Measurements from ENCODE around the gene PABPN1L.

Gene PABPN1L, protein sequence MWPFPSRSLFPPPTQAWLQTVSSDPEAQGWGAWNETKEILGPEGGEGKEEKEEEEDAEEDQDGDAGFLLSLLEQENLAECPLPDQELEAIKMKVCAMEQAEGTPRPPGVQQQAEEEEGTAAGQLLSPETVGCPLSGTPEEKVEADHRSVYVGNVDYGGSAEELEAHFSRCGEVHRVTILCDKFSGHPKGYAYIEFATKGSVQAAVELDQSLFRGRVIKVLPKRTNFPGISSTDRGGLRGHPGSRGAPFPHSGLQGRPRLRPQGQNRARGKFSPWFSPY

GRCh38 chr16:88866151-88866920, at the start of gene PABPN1L:
Gene PABPN1L, minus strand, starts transcription at chr16:88866660. Its CDS starts 54 bp downstream, at chr16:88866606.
- DNase-seq, result no peak

DNA sequence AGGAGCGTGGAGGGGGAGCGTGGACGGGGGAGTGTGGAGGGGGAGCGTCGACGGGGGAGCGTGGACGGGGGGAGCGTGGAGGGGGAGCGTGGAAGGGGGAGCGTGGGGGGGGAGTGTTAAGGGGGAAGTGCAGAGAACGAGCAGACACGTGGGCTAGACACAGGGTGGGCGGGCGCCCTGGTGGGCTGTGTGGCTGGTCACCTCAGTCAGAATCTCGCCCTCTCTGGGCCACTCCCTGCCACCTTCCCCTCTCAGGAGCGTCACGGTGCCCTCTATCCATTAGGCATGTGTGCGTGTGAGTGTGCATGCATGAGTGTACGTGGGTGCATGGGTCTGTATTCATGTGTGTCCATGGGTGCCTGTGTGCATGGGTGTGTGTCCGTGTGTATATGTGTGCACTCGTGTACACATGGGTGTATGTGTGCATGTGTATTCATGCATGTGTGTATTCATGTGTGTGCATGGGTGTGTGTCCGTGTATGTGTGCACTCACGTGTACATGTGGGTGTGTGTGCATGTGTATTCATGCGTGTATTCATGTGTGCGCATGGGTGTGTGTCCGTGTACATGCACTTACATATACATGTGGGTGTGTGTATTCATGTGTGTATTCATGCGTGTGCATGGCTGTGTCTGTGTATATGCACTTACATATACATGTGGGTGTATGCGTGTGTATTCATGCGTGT, 49.3 kb upstream of the PABPN1L start:
- no peak for DNase-seq

DNA sequence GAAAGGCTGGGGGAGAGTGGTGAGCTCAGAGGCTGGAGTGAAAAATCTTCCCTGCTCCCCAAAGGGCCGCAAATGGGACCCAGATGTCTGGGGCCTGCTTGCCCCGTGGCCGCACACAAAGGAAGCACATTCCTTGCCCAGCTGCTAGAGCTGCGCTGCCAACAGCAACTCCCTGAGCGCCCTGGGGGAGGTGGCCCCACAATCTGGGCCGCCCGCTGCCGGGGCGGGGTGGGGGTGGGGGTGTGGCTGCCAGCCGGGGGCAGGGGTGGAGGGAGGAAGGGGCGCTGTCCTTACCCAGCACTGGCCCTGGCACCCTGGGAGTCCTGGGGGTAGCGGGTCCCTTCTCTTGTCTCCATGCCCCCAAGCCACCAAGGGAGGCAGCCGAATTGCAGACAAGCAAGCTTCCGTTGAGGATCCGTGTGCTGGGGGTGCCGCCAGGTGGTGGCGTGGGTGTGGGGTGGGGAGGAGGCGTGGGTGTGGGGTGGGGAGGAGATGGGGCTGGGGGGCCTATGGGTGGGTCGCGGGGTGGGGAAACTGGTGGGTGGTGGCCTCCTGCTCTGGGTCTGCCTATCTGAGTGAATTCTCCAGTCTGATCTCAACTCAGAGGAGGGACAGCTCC, 48.4 kb upstream of the PABPN1L start:
- DNase-seq, result no peak

DNA sequence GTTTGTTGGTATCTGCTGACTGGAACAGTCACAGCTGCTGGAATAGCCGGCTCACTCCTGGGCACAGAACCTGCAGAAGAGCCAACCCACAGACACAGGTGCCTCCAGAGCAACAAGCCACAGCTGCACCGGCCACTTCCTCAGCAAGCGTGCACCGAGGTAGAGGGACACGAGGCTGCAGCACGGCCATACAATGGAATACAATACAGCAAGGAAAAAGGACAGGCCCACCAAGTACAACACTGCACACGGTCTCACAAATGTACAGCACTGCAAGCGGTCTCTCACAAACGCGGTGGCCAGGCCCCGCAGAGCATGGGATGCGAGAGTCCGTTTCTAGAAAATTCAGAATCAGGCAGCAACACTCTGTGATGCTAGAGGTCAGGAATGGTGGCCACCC, 47.4 kb upstream of the PABPN1L start:
- DNase-seq, result no peak

DNA sequence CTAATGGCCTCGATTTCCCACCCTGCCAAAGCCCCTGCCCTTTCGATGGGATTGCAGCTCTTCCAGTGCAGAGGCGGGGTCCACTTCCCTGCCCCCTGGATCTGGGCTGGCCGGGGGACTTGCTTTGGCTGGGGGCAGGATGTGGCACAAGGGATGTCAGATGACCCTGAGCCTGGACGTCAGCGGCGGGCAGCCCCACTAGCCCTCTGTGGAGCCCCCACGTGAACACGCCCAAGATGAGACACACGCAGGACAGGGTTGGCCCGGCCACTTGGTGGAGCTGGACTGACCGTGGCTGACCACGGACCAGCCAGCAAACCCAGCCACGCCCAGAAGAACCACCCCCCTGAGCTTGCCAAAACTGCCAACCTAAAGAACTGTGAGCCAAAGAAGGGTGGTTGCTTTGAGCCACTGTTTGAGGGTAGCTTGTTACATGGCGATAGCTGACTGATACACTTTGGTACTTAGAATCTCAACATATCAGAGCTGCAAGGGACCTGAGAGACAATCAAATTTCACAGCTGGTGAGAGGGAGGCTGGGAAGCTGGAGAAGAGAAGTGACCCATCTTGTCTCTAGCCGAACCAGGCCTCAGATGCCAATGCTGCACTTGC, 46.6 kb upstream of the PABPN1L start:
- no peak for DNase-seq

DNA sequence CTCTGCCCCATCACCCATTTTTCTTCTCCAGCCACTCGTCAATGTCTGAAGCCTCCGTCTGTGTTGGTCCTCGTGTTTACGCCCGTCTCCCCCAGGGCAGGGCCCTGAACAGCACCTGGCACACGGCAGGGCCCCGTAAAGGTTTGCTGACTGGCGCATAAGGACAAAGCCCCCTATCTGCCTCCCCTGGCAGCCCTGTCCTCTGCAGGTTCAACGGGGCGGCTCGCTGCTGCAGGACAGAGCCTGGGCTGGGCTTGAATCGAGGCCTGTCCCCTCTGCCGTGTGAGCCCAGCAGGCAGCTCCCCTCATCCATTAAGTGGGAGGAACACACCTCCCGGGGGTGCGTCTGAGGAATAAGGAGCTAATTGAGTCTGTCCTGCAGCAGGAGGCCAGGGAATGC, 46.1 kb upstream of the PABPN1L start:
- no peak for DNase-seq

- no peak for DNase-seq
These were observed 45.5 kb upstream of the PABPN1L start for GRCh38 chr16:88911946-88912310.

- no peak for DNase-seq
These were observed 44.9 kb upstream of the PABPN1L start for GRCh38 chr16:88911136-88911945.

DNA sequence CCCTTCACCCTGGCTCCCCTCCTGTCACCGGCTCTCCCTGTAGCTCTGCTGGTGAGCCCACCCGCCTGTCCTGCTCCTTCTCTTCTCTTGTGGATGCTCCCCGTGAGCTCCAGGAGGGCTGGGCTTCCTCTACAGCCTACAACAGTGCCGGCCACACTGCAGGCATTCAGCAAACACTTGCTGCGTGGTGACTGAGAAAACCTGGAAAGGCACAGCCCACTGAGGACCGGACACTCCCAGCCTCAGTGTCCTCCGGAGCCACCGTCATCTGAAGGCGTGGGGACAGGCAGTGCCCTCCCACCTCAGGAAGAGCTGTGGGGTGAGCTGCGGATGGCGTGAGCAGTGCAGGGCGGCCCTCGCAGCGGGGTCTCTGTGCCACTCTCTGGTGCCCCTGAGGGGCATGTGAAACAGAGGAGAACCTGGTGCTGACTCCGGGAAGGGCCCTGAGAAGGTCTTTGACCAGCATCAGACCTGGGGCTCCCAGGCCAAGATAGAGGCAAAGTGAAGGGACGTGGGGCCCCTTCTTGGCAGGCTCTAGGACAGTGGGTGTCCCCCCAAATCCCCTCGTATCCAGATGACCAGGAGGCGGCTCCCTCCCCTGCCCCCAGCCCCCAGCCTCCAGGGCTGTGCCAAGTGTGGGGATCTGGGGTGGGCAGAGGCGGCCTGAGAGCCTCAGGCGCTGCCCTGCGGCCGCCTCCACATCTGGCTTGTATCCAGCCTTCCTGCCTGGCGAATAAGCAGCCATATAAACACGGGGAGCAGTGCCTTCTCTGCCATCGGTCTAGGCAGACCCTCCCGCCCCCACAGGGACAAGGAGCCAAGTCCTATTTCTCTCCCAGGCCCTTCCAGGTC, 44.0 kb upstream of the PABPN1L start:
- DNase-seq, result no peak

DNA sequence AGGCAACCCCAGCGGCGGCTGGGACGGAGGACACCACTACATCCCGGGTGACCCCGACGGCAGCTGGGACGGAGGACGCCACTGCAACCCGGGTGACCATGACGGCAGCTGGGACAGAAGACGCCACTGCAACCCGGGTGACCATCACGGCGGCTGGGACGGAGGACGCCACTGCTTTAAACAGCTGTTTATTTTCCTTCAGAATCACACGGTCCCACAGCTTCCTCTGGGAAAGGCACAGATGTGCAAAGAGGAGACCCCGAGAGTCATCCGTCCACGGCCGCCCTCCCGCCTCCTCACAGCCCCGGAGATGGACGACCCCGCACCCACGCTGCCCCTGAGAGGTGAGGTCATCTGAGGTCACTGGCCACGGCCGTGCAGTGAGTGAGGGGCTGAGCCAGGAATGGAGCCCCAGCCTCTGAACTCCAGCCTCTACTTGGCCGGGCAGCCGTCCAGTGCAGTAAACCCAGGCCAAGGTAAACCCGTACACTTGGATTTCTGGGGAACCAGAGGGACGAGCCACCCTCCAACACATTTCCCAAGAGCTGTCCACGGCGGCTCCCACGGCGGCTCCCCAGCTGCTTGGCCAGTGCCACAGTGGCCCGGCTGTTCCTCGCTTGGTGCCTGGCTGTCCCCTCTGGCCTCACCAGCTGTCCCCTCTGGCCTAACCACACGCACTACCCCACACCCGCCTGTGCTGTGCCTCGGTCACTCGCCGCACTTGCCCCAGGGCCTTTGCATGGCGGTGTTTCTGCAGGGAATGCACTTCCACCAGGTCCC, 43.2 kb upstream of the PABPN1L start:
- DNase-seq, result no peak

GRCh38 chr16:88908307-88908706, 41.8 kb upstream of the PABPN1L start:
- DNase-seq, result no peak

GRCh38 chr16:88907768-88908167, 41.3 kb upstream of the PABPN1L start:
- no peak for DNase-seq

GRCh38 chr16:88906535-88907105, 40.2 kb upstream of the PABPN1L start:
- no peak for DNase-seq

DNA sequence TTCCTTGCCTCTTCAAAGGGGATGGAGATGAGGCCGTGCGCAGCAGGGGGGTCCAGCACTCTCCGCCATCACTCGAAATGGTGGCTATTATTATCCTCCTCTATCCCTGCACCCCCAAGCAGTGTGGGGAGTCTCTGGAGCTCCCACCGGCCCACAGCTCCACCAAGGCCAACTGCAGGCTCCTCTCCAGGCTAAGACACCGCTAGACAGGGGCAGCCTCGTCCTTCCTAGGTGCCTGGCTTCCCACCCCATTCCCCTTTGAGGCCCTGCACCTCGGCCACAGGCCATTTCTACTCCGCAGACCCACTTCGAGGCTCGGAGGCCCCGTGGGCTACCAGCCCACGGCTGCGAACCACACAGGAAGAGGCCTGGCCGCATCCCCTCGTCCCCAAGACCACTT, 39.6 kb upstream of the PABPN1L start:
- DNase-seq, result no peak

DNA sequence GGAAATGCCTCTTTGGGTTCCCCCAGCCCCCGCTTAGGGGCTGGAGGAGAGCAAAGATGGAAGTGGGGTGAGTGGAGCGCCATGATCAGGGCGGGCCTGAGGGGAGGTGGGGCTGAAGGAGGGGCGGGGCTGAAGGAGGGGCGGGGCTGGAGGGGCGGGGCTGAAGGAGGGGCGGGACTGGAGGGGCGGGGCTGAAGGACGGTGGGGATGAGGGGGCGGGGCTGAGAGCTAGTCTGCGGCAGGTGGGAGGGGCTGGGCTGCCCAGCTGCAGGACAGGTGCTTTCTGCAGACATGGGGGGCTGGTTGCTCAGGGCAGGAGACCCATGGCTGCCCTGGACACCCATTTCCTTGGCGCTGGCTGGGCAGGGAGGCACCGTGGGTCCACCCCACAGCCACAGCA, 39.1 kb upstream of the PABPN1L start:
- DNase-seq, result no peak

DNA sequence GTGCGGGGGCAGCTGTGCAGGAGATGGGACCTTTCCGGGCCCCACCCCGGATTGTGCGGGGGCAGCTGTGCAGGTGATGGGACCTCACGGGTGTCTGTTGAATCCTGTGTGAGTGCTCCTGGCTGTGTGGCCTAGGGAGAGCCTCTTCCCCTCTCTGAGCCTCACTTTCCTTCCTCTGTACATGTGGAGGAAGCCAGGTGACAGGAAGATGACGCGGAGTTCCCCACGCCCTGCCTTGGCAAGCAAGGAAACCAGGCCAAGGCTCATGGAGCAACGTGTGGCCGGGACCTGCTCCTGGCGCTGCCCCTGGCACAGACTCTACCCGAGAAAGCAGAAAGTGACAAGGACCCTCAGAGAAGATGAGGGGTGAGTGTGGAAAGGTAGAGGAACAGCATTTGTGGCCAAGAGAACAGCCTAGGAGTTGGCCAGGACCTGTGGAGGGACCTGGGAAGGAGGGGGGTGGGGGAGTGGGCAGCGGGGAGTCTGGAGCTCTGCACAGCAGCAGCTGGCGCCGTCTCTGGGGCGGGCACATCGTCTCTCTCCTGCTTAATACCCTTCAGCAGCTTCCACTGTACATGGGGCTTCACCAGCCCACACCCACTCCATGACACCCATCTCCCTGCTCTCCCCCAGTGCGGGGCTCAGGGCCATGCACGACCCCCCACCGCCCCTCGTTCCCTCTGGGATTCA, 38.4 kb upstream of the PABPN1L start:
- DNase-seq, result no peak

- no peak for DNase-seq
These were observed 36.8 kb upstream of the PABPN1L start for GRCh38 chr16:88903267-88903666.

- DNase-seq, result no peak
These were observed 36.3 kb upstream of the PABPN1L start for GRCh38 chr16:88902744-88903143.

DNA sequence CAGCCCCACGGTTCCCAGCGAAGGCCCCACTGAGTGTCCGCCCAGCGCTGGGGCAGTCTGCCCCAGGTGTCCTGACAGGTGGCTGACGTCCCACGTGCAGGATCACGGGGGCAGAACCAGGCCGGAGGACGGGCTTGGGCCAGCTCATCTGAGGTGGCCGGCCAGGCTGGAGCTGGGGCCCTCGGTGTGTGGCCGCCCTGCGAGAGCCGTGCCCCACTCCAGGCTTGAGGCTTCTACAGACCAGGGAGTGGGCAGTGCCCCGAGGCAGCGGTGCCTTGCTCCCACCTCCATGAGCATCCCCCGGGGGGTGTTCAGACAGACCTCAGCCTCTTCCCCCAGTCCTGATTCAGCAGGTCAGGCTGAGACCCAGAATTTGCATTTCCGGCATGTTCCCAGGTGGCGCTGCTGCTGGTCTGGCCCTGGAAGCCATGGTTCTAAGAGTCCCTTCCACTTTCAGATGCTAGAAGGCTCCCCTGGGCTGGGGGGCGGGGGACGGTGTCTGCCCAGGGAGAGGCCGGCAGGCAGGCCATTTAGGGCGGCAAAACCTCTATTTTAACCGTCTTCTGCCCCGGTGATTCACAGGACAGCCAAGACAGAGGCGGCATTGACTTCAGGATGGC, 35.4 kb upstream of the PABPN1L start:
- no peak for DNase-seq
